HG03342 (cell line): Measurements from ENCODE around the gene CDK14.

Experiments used
- ATAC-seq: cut with Tn5 transposase; IDR thresholded peaks from one replicate; pipeline ENCODE4 v1.9.1; 2021; ENCODE audit warnings: mild to moderate bottlenecking, moderate library complexity; ENCODE audit not compliant: unreplicated experiment

Gene CDK14

GRCh38 chr7:90596671-90597562, 796 bp downstream of the CDK14 start:
- peak; percentile 39 for ATAC-seq

GRCh38 chr7:90597563-90598253, 1.6 kb downstream of the CDK14 start:
- ATAC-seq, result no peak

GRCh38 chr7:90599038-90599437, 2.9 kb downstream of the CDK14 start:
- no peak for ATAC-seq

- ATAC-seq, result no peak
Observed at GRCh38 chr7:90599892-90600555, 3.9 kb downstream of the CDK14 start.

- ATAC-seq, result no peak
Observed at GRCh38 chr7:90602303-90602702, 6.2 kb downstream of the CDK14 start.

GRCh38 chr7:90603346-90603745, 7.2 kb downstream of the CDK14 start:
- ATAC-seq, result no peak

GRCh38 chr7:90604383-90604782, 8.3 kb downstream of the CDK14 start:
- ATAC-seq, result no peak

GRCh38 chr7:90605055-90605454, 8.9 kb downstream of the CDK14 start:
- ATAC-seq, result peak; percentile 40

GRCh38 chr7:90607196-90607595, 11.1 kb downstream of the CDK14 start:
- no peak for ATAC-seq

- no peak for ATAC-seq
Observed at GRCh38 chr7:90610105-90610504, 14.0 kb downstream of the CDK14 start.

- peak; percentile 35 for ATAC-seq
Observed at GRCh38 chr7:90611115-90611514, 15.0 kb downstream of the CDK14 start.

GRCh38 chr7:90613088-90613498, 17.0 kb downstream of the CDK14 start:
- peak; percentile 86 for ATAC-seq

GRCh38 chr7:90617442-90617841, 21.3 kb downstream of the CDK14 start:
- no peak for ATAC-seq

GRCh38 chr7:90618876-90619275, 22.8 kb downstream of the CDK14 start:
- ATAC-seq, result no peak

GRCh38 chr7:90621125-90621746, 25.1 kb downstream of the CDK14 start:
- ATAC-seq, result peak; percentile 73

GRCh38 chr7:90621747-90622140, 25.6 kb downstream of the CDK14 start:
- ATAC-seq, result no peak

- ATAC-seq, result no peak
Observed at GRCh38 chr7:90622670-90623069, 26.5 kb downstream of the CDK14 start.

GRCh38 chr7:90624225-90624911, 28.2 kb downstream of the CDK14 start:
- no peak for ATAC-seq

GRCh38 chr7:90625051-90625450, 28.9 kb downstream of the CDK14 start:
- no peak for ATAC-seq

GRCh38 chr7:90625562-90625961, 29.4 kb downstream of the CDK14 start:
- ATAC-seq, result no peak

- ATAC-seq, result no peak
Observed at GRCh38 chr7:90626013-90626412, 29.9 kb downstream of the CDK14 start.
